GM06990 (cell line): ENCODE data around the gene PAK3.

Experiments
- DNase-seq: peaks from one replicate; pipeline ENCODE4 v3.0.0-alpha.2; 2011; ENCODE audit not compliant: insufficient read length; ENCODE audit errors: extremely low read depth
- H3K27me3 ChIP-seq: replicated peaks from 2 replicates; pipeline ENCODE4 v1.6.0; 2011; ENCODE audit warnings: low read length; ENCODE audit not compliant: control insufficient read depth, insufficient read depth
- H3K36me3 ChIP-seq: 2 replicates; pipeline ENCODE4 v1.5.1; 2011; ENCODE audit warnings: low read length; ENCODE audit not compliant: control insufficient read depth, insufficient read depth
- H3K4me3 ChIP-seq: replicated peaks from 2 replicates; pipeline ENCODE4 v1.5.1; 2011; ENCODE audit warnings: low read depth, mild to moderate bottlenecking, control low read depth, low read length
- TF ChIP-seq, protein P1 (sequence below): IDR thresholded peaks from 2 replicates; pipeline ENCODE4 v1.5.1; 2011; ENCODE audit warnings: low read length, control low read depth, mild to moderate bottlenecking, inconsistent platforms; ENCODE audit not compliant: insufficient read depth, poor library complexity, severe bottlenecking

Gene PAK3

DNA sequence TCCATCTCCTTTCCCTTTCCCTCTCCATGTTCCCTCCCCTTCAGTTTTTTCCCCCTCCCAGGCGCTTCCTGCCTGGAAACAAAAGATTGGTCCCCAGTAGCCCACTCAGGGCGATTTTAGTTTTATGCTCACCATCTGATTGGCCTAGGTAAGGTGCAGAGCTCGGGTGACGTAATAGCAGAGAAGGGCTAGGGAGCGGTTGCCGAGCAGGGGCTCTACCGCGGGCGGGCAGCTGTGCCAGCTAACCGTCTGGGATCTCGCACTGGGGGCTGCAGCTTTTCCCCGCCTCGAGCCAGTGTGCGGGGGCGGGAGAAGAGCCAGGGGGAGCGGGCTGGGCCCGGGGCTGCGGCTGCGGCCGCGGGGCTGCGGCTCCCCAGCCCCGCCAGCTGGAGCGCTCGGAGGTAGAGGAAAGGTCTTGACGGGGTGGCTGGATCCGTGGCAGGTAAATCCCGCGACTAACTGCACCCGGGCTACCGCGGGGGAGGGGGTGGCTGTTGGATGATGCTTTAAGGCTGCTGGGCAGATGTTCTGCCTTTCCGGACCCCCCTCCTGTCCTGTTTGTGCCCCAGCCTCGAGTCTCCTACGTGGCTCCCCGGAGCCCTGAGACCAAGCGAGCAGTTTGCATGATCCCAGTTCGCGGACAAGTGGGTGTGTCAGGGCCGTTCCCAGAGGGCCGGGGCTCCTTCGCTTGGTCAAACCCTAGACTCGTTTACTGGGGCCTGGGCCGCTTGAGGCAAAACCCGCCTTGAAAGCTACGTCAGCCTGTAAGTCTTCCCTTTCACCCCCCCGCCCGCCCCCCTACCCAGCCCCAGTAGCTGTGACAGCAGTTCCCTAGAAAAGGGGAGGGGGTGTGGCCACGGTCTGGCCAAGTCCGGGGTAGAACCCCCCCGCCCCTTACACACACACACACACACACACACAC, at the start of gene PAK3:
Gene PAK3 (plus strand): TSS at position 218 of the 922 bp plus-strand sequence. CDS start 26,913 bp downstream, outside the sequence.
- Histone ChIP-seq H3K4me3 (no peak within 1 kb of the TSS; the same call in 1 of the 2 replicates), H3K27me3 (no peaks in the 10 kb centered on the region), H3K36me3 (no peaks in the 10 kb centered on the region)
- DNase-seq: no peak
- TF ChIP-seq, protein P1, sequence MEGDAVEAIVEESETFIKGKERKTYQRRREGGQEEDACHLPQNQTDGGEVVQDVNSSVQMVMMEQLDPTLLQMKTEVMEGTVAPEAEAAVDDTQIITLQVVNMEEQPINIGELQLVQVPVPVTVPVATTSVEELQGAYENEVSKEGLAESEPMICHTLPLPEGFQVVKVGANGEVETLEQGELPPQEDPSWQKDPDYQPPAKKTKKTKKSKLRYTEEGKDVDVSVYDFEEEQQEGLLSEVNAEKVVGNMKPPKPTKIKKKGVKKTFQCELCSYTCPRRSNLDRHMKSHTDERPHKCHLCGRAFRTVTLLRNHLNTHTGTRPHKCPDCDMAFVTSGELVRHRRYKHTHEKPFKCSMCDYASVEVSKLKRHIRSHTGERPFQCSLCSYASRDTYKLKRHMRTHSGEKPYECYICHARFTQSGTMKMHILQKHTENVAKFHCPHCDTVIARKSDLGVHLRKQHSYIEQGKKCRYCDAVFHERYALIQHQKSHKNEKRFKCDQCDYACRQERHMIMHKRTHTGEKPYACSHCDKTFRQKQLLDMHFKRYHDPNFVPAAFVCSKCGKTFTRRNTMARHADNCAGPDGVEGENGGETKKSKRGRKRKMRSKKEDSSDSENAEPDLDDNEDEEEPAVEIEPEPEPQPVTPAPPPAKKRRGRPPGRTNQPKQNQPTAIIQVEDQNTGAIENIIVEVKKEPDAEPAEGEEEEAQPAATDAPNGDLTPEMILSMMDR: no peak

DNA sequence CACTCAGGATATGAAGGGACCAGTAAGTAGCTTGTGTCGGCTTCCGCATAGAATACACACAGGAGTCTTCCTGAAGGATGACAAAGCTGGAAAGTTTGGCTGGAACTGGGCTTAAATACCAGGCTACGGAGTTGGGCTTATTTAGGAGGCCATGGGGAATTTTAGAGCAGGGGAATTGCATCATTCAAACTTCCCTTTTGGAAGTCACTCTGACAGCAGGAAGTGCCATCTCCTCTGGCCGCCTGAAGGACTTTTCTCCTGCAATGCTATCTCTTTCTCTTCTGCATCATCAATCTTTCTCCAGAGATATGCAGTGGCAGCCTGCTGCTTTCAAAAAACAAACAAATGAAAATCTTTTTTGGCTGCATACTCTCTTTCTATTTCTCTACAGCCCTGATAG, 48.4 kb upstream of the PAK3 start:
- no peak for DNase-seq
- Histone ChIP-seq H3K27me3 (no peaks in the 10 kb centered on the region; the same call in 1 of the 2 replicates), H3K4me3 (no peak overlapping the region), H3K36me3 (no peaks in the 10 kb centered on the region)
- TF ChIP-seq, protein P1: no peak

DNA sequence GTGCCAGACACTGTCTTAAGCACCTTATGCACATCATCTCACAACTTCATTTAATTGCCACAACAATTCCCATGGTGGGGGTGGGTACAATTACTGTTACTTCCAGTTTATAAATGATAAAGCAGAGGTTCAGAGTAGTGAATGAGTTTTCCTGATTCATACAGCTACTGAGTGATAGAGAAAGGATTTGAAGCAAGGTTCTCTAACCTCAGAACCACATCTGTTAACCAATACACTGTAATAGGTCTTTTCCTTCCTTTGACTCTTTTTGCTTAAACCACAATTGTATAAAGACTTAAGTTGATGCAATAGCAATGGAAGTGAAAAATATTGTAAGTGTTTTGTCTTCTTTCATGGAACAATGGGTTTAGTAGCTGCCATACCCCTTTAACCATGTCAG, 43.5 kb upstream of the PAK3 start:
- Histone ChIP-seq H3K27me3 (no peaks in the 10 kb centered on the region; the same call in 1 of the 2 replicates), H3K36me3 (no peaks in the 10 kb centered on the region), H3K4me3 (no peak overlapping the region)
- TF ChIP-seq, protein P1: no peak
- no peak for DNase-seq

DNA sequence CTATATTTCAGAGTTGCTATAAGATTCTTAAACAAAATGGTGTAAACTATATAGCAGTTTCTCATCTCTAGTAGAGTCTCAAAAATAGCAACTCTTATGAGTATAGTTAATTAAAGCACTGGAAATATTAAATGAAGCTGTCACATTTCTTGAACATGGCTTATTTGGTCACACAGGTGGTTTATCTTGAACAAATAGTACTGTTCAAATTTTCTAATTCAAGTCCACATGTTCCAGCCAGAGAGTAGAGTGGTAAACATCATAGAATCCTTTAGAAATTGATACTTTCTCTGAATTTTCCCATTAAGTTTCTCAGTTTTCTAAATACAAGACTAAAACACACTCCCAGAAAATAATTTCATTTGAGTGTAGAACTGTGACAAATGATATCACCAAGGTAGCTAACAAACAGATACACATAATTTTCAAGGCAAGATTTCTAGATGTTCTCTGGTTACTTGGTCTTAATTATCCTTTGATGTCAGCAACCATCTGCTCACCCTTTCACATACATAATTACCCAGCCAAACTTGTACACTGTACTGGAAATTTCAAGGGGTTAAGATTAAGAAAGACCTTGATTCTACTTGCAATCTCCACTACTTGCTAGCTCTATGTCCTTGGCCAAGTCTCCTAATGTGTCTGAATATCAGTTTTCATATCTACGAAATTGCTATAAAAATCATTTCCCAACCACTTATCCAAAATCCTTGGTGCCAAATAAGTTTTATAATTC, 24.3 kb upstream of the PAK3 start:
- Histone ChIP-seq H3K36me3 (no peaks in the 10 kb centered on the region), H3K4me3 (no peak overlapping the region)
- TF ChIP-seq, protein P1: no peak

DNA sequence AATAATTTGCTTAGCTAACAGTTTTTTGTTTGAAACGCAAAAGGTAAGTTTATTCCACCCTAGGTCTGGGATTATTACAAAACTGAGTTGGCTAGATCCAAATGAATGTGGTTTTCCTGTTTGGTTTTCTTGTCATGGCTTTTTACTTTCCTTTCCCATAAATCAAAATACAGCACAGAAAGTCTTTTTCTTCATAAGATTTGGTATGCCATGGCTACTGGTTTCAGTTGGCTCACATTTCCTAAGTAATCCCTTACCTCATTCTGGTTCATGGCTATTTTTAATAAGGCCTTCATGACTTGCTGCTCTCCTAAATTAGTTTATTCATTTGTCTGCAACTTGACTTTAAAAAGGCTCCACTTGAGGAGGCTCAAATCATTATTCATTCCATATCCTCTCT, 12.9 kb upstream of the PAK3 start:
- Histone ChIP-seq H3K36me3 (no peaks in the 10 kb centered on the region), H3K4me3 (no peak overlapping the region), H3K27me3 (no peaks in the 10 kb centered on the region)
- TF ChIP-seq, protein P1: no peak
- DNase-seq: no peak

More for the DNA sequence above, 24.3 kb upstream of the PAK3 start:
- no peak for DNase-seq
- no peaks in the 10 kb centered on the region for H3K27me3 ChIP-seq
